ENCODE results near the gene OR2A5. TPM values are rescaled to one million over a fixed set of nuclear protein-coding genes. Genes with fewer than 3 reads are reported as not detected.
"Not testable (repeated sequence)": the region's sequence is repeated elsewhere in the genome, so short reads cannot be mapped to it uniquely, and the experiment has no call there.

OR2A5 gene, protein sequence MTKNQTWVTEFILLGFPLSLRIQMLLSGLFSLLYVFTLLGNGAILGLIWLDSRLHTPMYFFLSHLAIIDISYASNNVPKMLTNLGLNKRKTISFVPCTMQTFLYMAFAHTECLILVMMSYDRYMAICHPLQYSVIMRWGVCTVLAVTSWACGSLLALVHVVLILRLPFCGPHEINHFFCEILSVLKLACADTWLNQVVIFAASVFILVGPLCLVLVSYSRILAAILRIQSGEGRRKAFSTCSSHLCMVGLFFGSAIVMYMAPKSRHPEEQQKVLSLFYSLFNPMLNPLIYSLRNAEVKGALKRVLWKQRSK
- total RNA-seq = under 1 TPM in 5 of 8 experiments, not detected in 3; 0.09 to 0.57 (median 0.14) TPM

DNA sequence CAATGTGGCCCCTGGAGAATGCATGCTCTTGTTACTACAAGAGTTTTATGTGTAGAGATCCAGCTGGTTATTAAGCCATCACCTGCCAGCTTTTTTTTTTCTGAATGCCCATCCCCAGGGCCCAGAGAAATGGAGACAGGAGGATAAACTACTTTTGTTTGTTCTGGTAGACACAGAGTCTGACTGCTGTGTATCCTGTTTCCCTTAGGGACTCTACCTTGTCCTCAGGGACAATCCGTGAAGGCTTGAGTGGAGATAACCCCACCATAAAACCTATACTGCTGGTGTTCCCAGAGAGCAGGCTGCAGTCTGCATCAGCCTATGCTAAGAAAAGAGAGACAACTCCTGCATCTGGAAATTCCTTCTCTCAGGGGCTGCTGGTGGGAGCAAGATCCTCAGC is at the start of gene OR2A5:
Gene OR2A5 (plus strand): TSS at position 301 of the 400 bp plus-strand sequence. CDS start 1,454 bp downstream, outside the sequence.
- Histone ChIP-seq H3K27ac (no peak within 1 kb of the TSS), H3K4me3 (no peak within 1 kb of the TSS), H3K4me1 (replicated peaks in 1 of 2) (no peaks in the 10 kb centered on the region)
- no peak for ATAC-seq (replicated peaks in 6 of 8)
- 0 to 80% (median 73%) methylated on average over 1 of the region's 1 CpG; no CpG with 5 or more reads in 7 of the 10 experiments for WGBS, 10 experiments
- in situ Hi-C loops (cut with MboI; ENCODE audit: low pct_unique_long_range_greater_than_20kb in 2 of 9, low sequenced_read_pairs in 9 of 9, unreplicated experiment in 9 of 9) = no loop called here

DNA sequence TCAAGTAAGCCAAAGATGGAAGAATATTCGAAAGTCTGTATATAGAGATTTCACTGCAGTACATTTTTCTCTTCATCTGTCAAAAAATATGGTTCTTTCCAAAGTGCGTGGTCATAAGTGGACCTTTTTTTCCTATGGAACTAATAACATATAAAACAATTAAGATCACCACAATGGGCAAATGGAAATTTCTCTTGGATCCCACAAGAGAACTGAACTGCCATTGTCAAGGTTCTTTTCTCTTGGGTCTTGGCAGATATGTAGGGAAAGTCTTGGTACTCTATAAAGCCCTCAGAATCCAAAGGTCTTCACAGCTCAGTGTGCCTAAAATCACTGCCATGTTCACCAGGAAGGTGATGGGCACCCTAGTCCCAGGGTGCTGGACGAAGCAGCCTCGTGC is 48.7 kb upstream of the OR2A5 start, which contains the start of gene OR6B1:
Gene OR6B1 (plus strand): TSS at position 301 of the 400 bp plus-strand sequence. CDS start 3,677 bp downstream, outside the sequence.
- Histone ChIP-seq H3K4me1 (replicated peaks in 1 of 2) (no peaks in the 10 kb centered on the region), H3K4me3 (no peak within 1 kb of the TSS), H3K27ac (no peak within 1 kb of the TSS)
- WGBS, 10 experiments = 0 to 100% (median 53%) methylated on average over 1 to 4 of the region's 4 CpGs; no CpG with 5 or more reads in 1 of the 10 experiments
- in situ Hi-C loops (cut with MboI; ENCODE audit: low pct_unique_long_range_greater_than_20kb in 2 of 9, low sequenced_read_pairs in 9 of 9, unreplicated experiment in 9 of 9) = loop anchor here in 1 of 9 experiments (25.0 kb wide), 1 partner anchor 88 kb away; the partner anchor contains the start of gene TCAF1
- ATAC-seq (replicated peaks in 6 of 8) = no peak

DNA sequence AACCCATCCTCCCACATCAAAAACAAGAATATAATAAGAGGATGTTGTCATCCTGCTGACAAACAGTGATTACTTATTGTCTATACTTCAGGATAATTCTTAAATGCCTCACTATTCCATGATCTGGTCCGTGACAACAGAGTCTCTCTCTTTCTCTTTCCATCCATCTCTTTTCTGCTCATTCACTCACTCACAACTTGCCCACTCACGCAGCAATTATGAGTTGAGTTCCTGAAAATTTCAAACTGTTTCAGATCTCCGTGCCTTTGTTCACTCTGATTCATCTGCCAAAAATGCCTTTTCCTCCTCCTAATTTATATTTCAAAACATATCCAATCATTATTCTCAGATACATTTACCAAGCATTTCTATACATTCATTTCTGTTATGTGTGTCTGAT is 47.2 kb upstream of the OR2A5 start:
- in situ Hi-C loops (cut with MboI; ENCODE audit: low pct_unique_long_range_greater_than_20kb in 2 of 9, low sequenced_read_pairs in 9 of 9, unreplicated experiment in 9 of 9) = loop anchor here in 1 of 9 experiments (25.0 kb wide), 1 partner anchor 89 kb away; the partner anchor contains the start of gene TCAF1
- no peak for ATAC-seq (replicated peaks in 6 of 8)
- H3K4me3 ChIP-seq = no peak overlapping the region
- no peak overlapping the region for H3K27ac ChIP-seq
- WGBS, 10 experiments = 0 to 83% (median 66%) methylated on average over 1 to 3 of the region's 3 CpGs
- no peaks in the 10 kb centered on the region for H3K4me1 ChIP-seq (replicated peaks in 1 of 2)

DNA sequence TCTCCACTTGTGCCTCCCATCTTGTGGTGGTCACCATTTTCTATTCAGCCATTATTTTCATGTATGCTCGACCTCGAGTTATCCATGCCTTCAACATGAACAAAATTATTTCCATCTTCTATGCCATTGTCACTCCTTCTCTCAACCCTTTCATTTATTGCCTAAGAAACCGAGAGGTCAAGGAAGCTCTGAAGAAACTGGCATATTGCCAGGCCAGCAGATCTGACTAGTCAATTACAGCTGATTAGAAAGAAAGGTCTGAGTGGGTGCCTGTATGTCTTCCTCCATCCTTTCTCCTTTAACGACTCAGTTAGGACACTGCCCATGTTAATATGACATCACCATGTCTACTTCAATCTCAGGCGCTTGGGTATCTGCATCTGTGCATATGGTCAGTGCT is 44.0 kb upstream of the OR2A5 start:
- Histone ChIP-seq H3K27ac (no peak overlapping the region), H3K4me1 (replicated peaks in 1 of 2) (no peaks in the 10 kb centered on the region), H3K4me3 (no peak overlapping the region)
- no peak for ATAC-seq (replicated peaks in 6 of 8)
- in situ Hi-C loops (cut with MboI; ENCODE audit: low pct_unique_long_range_greater_than_20kb in 2 of 9, low sequenced_read_pairs in 9 of 9, unreplicated experiment in 9 of 9) = loop anchor here in 1 of 9 experiments (25.0 kb wide), 1 partner anchor 92 kb away; the partner anchor contains the start of gene TCAF1
- 19 to 86% (median 69%) methylated on average over 3 to 5 of the region's 5 CpGs; no CpG with 5 or more reads in 1 of the 10 experiments for WGBS, 10 experiments

DNA sequence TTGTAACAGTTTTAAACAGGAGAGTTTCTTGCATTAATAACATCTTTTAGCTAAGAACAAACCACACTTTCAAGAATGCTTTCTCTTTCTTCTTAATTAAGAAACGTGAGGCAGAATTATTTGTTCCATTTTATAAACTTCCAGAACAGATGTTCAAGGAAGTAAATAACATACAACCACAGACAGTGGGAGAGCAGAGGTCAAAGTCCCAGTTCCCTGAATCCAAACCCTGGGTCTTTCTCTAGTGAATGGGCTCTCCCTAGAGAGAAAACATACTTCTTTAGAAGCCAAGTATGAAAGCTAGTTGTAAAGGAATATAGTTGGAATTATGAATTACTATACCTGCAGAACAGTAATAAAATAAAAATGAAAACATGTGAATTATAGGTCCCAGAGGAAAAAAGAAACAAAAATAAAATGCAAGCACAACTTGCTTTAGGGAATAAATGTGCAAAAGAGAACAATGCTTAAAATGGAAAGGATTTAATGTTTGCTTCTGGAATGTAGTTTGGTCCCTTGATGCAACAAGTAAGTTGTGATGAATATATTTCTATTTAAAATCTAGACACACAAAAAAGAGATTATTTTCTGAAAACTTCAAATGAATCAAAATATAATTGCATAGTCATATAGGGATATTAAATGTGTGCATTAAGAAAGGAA is 42.6 kb upstream of the OR2A5 start:
- in situ Hi-C loops (cut with MboI; ENCODE audit: low pct_unique_long_range_greater_than_20kb in 2 of 9, low sequenced_read_pairs in 9 of 9, unreplicated experiment in 9 of 9) = loop anchor here in 1 of 9 experiments (25.0 kb wide), 1 partner anchor 94 kb away; the partner anchor contains the start of gene TCAF1
- Histone ChIP-seq H3K27ac (no peak overlapping the region), H3K4me1 (replicated peaks in 1 of 2) (no peaks in the 10 kb centered on the region), H3K4me3 (no peak overlapping the region)
- 0 to 56% (median 17%) methylated on average over 1 of the region's 1 CpG; no CpG with 5 or more reads in 1 of the 10 experiments for WGBS, 10 experiments
- no peak for ATAC-seq (replicated peaks in 6 of 8)

DNA sequence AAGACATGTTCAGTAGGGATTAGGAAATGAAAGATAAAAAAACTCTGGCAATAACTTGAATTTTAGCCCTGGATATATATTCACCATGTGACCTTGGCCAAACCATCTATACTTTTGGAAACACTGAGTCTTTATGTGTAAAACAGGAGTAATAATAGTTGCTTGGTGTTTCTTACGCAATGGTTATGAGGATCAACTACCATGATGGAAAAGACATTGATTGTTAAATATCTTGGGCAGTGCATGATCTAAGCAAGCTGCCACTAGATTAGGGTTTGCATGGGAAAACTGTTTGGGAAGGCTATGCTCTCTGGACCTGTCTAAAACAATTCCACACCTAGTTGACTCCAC is 42.1 kb upstream of the OR2A5 start:
- 0 to 100% (median 80%) methylated on average over 1 of the region's 1 CpG for WGBS, 10 experiments
- ATAC-seq (replicated peaks in 6 of 8) = no peak
- in situ Hi-C loops (cut with MboI; ENCODE audit: low pct_unique_long_range_greater_than_20kb in 2 of 9, low sequenced_read_pairs in 9 of 9, unreplicated experiment in 9 of 9) = loop anchor here in 1 of 9 experiments (25.0 kb wide), 1 partner anchor 94 kb away; the partner anchor contains the start of gene TCAF1

DNA sequence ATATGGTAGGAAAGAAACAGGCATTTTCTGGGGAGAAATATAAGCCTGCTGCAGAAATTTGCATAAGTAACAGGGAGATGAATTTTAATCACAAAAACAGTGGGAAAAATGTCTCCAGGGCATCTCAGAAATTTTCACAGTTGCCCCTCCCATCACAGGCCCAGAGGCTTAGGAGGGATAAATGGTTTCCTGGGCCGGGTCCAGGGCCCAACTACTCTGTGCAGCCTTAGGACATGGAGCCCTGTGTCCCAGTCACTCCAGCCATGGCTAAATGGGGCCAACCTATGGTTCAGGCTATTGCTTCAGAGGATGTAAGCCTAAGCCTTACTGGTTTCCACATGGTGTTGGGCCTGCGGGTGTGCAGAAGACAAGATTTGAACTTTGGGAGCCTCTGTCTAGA is 39.4 kb upstream of the OR2A5 start:
- no peak overlapping the region for H3K4me3 ChIP-seq
- no peaks in the 10 kb centered on the region for H3K4me1 ChIP-seq (replicated peaks in 1 of 2)
- 0 to 100% (median 48%) methylated on average over 1 to 2 of the region's 2 CpGs; no CpG with 5 or more reads in 6 of the 10 experiments for WGBS, 10 experiments
- no peak overlapping the region for H3K27ac ChIP-seq
- ATAC-seq (replicated peaks in 6 of 8) = no peak
- in situ Hi-C loops (cut with MboI; ENCODE audit: low pct_unique_long_range_greater_than_20kb in 2 of 9, low sequenced_read_pairs in 9 of 9, unreplicated experiment in 9 of 9) = loop anchor here in 1 of 9 experiments (25.0 kb wide), 1 partner anchor 97 kb away; the partner anchor contains the start of gene TCAF1

More for the DNA sequence above, 42.1 kb upstream of the OR2A5 start:
- H3K27ac ChIP-seq = no peak overlapping the region
- H3K4me3 ChIP-seq = no peak overlapping the region
- no peaks in the 10 kb centered on the region for H3K4me1 ChIP-seq (replicated peaks in 1 of 2)

DNA sequence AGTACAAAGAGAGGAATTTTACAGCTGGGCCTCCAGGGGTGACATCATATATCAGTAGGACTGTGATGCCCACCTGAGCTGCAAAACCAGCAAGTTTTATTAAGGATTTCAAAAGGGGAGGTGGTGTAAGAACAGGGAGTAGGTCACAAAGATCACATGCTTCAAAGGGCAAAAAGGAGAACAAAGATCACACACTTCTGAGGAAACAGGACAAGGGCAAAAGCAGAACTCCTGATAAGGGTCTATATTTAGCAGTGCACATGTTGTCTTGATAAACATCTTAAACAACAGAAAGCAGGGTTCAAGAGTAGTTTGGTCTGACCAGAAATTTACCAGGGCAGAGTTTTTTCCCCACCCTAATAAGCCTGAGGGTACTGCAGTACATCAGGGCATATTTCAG is 38.7 kb upstream of the OR2A5 start:
- H3K4me3 ChIP-seq; H3K27ac ChIP-seq; H3K4me1 ChIP-seq (replicated peaks in 1 of 2); ATAC-seq (replicated peaks in 6 of 8): not testable (repeated sequence)
- in situ Hi-C loops (cut with MboI; ENCODE audit: low pct_unique_long_range_greater_than_20kb in 2 of 9, low sequenced_read_pairs in 9 of 9, unreplicated experiment in 9 of 9) = loop anchor here in 1 of 9 experiments (25.0 kb wide), 1 partner anchor 98 kb away; the partner anchor contains the start of gene TCAF1

DNA sequence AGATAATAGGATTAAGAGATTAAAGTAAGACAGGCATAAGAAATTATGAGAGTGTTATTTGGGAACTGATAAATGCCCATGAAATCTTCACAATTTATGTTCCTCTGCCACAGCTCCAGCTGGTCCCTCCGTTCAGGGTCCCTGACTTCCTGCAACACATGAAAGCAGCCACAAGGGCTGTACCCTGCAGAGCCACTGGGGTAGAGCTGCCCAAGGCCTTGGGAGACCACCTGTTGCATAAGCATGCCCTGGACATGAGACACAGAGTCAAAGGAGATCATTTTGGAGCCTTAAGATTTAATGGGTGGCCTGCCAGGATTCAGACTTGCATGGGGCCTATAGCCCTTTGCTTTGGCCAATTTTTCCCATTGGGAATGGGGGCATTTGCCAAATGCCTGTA is 37.9 kb upstream of the OR2A5 start:
- not testable (repeated sequence) for H3K4me3 ChIP-seq; ATAC-seq (replicated peaks in 6 of 8); H3K27ac ChIP-seq; H3K4me1 ChIP-seq (replicated peaks in 1 of 2)
- 33 to 70% methylated on average over 1 of the region's 1 CpG; no CpG with 5 or more reads in 8 of the 10 experiments for WGBS, 10 experiments
- in situ Hi-C loops (cut with MboI; ENCODE audit: low pct_unique_long_range_greater_than_20kb in 2 of 9, low sequenced_read_pairs in 9 of 9, unreplicated experiment in 9 of 9) = loop anchor here in 1 of 9 experiments (25.0 kb wide), 1 partner anchor 99 kb away; the partner anchor contains the start of gene TCAF1

DNA sequence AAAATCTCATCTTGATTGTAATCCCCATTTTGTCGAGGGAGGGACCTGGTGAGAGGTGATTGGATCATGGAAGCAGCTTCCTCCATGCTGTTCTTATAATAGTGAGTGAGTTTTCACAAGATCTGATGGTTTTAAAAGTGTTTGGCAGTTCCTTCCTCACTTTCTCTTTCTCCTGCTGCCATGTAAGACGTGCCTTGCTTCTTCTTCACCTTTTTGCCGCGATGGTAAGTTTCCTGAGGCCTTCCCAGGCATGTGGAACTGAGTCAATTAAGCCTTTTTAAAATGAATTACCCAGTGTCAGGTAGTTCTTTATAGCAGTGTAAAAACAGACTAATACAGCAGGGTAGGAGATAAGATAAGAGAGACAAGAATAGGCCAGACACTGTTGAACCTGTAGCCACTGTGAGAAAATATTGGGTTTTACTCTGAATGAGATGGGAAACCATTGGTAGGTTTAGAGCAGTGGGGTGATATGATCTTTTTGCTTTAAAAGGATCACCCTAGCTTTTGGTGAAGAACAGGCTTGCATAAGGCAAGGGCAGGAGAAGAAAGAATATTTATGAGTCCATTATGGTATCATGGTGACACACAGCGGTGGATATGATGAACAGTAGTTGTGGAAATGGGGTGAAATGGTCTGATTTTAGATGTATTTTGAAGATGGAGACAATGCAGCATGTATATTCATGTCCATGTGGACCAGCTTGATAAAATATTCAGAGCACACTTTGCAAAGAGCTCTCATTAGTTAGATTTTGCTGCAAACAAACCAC is 37.1 kb upstream of the OR2A5 start:
- Histone ChIP-seq H3K27ac (no peak overlapping the region), H3K4me3 (no peak overlapping the region), H3K4me1 (replicated peaks in 1 of 2) (no peaks in the 10 kb centered on the region)
- ATAC-seq (replicated peaks in 6 of 8) = peak in 2 of 8 experiments; percentile 27 to 34
- in situ Hi-C loops (cut with MboI; ENCODE audit: low pct_unique_long_range_greater_than_20kb in 2 of 9, low sequenced_read_pairs in 9 of 9, unreplicated experiment in 9 of 9) = loop anchor here in 1 of 9 experiments (25.0 kb wide), 1 partner anchor 99 kb away; the partner anchor contains the start of gene TCAF1
- WGBS, 10 experiments = 0 to 80% (median 35%) methylated on average over 1 to 5 of the region's 5 CpGs; no CpG with 5 or more reads in 1 of the 10 experiments

DNA sequence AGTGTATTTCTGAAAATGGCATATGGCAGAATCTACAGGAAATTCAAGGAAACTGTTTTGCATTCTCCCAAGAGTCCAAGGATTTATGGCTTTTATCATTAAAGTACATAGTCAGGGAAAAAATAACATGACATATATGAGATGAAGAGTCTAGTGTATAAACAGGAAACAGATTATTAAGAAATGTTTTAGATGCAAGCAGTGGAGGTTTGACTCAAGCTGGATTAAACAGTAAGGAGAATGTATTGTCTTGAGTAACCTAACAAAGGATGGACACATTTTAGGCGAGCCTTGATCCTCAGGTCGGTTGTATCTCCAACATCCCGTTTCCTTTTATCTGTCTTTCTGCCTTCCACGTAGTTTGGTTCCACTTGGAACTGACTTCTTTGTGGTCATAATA is 30.7 kb upstream of the OR2A5 start:
- no peak for ATAC-seq (replicated peaks in 6 of 8)
- no peak overlapping the region for H3K27ac ChIP-seq
- WGBS, 10 experiments = 19 to 85% (median 60%) methylated on average over 1 to 4 of the region's 4 CpGs; no CpG with 5 or more reads in 1 of the 10 experiments
- in situ Hi-C loops (cut with MboI; ENCODE audit: low pct_unique_long_range_greater_than_20kb in 2 of 9, low sequenced_read_pairs in 9 of 9, unreplicated experiment in 9 of 9) = loop anchor here in 1 of 9 experiments (25.0 kb wide), 1 partner anchor 106 kb away; the partner anchor contains the start of gene TCAF1
- no peaks in the 10 kb centered on the region for H3K4me1 ChIP-seq (replicated peaks in 1 of 2)
- no peak overlapping the region for H3K4me3 ChIP-seq

DNA sequence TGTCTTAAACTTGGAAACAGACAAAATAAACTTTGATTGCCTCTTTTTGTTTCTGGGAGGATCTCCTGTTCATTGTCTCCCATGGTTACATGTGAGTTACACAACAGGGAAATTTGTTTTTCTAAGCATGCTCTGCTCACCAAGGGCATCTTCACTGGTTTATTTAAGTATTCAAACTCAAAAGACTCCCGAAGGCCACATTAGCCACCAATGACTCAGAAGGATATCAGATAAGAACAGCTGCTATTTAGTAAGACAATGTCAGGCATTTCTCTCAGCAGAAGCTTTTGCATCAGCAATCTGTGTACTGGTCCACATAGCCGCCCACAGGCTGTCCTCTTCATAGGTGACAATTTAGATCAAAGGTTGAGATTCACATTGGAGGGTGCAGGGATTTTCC is 29.3 kb upstream of the OR2A5 start:
- no peaks in the 10 kb centered on the region for H3K4me1 ChIP-seq (replicated peaks in 1 of 2)
- 0 to 80% (median 41%) methylated on average over 1 to 2 of the region's 2 CpGs; no CpG with 5 or more reads in 2 of the 10 experiments for WGBS, 10 experiments
- in situ Hi-C loops (cut with MboI; ENCODE audit: low pct_unique_long_range_greater_than_20kb in 2 of 9, low sequenced_read_pairs in 9 of 9, unreplicated experiment in 9 of 9) = loop anchor here in 1 of 9 experiments (25.0 kb wide), 1 partner anchor 107 kb away; the partner anchor contains the start of gene TCAF1
- no peak overlapping the region for H3K4me3 ChIP-seq
- peak in 4 of 8 experiments; percentile 17 to 77 (median 61) for ATAC-seq (replicated peaks in 6 of 8)
- no peak overlapping the region for H3K27ac ChIP-seq
